HG03066 (cell line): ENCODE data around the gene LRP11.
"Not testable (repeated sequence)": the region's sequence is repeated elsewhere in the genome, so short reads cannot be mapped to it uniquely, and the experiment has no call there.

Source experiments
- ATAC-seq: cut with Tn5 transposase; IDR thresholded peaks from one replicate; pipeline ENCODE4 v1.9.1; 2021; ENCODE audit warnings: low read depth; ENCODE audit not compliant: unreplicated experiment

LRP11 gene

DNA sequence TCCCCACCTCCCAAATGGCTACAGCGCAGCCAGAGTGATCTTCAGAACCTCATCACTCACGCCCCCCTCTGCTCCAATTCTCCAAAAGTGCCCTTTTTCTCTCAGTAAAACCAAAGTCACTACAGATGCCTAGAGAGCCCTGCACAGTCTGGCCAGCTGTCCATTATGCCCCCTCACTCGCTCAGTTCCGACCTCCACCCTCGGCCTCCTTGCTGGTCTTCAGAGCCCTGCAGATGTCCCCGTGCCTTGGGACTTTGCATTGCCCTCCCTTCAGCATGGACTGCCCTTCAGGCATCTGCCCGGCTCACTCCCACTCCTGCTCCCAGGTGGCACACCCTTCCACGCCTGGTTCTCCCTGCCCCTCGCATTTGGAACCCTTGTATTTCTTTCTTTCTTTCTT is 34.8 kb upstream of the LRP11 start:
- ATAC-seq: no peak

DNA sequence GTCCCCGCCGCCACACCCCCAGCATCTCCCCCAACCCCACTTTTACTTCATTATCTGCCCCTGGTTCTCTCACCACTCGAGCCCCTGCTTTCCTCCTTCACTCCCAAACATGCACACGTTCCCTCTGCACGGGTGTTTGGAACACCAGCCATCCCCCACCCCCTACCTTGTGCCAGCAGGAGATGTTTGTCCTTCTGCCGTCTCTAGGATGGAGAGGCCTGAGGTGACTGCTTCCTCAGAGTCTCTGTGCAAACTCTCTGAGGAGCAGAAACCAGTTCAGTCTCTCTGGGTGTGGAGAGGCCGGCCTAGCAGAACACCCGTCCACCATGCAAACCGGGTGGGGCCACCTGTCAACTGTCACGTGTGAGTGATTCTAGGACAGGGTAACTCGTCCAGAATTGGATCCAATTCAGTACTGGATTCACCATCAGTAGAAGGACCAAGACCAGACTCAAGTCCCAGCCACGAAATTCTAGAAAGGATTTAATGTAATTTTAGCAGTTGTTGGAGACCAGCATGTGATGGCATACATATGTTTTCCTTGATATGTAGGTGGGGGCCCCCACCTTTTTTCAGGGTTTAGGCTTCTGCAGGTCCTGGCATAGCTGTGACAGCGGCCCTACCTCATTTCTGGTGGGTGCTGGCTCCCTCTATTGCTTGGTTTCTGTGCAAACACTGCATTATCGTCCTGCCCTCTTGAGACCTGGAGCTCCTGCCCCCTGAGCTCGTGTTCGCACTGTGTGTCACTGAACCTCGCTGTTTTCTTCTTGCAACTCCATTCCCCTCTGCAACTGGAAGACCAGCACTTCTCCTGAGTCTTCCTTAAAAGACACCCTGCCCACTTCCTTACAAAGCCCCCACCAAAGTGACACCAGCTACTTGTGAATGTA is 33.9 kb upstream of the LRP11 start, which contains the start of gene RAET1E:
TSS of gene RAET1E (minus strand) at position 259 of the 890 bp plus-strand sequence. CDS start 7,212 bp downstream, outside the sequence.
- ATAC-seq: no peak

DNA sequence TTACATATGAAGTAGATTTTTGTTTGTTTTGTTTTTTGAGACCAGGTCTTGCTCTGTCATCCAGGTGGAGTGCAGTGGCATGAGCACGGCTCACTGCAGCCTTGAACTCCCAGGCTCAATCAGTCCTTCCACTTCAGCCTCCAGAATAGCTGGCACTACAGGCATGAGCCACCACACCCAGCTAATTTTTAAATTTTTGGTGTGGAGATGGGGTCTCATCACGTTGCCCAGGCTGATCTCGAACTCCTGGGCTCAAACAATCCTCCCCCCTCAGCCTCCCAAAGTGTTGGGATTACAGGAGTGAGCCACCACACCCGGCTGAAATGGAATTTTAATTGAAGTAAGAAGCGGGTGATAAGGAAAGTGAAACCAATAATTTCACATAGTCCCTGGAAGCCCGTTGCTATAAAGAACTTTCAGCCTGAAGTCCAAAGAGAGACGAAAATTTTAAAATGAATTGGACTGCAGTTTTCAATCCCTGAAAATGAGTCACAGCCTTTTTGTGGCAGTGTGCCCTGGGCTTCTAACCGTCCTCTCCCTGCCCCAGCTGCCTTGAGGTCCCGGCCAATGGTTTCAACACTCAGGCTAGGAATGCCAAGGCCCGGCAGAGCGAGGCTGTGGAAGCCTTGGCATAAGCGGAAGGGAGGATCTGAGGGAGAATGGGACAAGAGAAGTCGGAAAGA is 33.0 kb upstream of the LRP11 start:
- ATAC-seq: no peak

DNA sequence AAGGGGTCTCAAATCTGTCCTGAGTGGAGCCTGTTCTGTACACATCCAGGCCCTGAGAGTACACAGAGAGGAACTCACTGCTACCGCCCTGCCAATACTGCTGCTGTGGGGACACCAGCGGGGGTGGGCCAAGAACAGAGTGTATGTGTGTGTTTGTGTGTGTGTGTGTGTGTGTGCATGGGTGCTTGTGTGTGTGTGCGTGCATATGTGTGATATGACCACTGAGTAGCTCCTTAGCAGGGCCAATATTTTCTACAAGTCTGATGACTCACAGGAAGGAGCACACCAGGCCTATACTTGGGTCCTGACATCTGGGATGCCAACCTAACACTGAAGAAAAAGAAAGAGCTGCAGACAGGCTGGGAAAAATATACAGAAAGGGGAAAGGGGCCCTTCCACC is 32.3 kb upstream of the LRP11 start:
- ATAC-seq: no peak

DNA sequence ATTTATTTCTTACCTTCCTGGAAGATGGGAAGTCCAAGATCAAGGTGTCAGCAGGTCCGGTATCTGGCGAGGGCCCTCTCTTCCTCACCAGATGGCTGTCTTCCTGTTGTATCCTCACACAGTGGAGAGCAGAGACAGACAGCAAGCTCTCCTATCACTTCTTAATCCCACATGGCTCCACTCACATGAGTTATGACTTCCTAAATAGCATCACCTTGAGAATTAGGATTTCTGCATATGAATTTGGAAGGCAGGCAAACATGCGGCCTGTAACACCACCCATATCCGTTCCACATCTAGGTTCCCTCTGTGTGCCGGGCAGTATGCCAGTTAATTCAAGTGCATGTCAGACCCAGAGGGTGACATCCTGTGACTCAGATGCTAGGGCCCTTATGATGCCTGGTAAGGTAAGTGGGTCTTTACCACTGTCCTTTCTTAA is 31.7 kb upstream of the LRP11 start:
- ATAC-seq: no peak

DNA sequence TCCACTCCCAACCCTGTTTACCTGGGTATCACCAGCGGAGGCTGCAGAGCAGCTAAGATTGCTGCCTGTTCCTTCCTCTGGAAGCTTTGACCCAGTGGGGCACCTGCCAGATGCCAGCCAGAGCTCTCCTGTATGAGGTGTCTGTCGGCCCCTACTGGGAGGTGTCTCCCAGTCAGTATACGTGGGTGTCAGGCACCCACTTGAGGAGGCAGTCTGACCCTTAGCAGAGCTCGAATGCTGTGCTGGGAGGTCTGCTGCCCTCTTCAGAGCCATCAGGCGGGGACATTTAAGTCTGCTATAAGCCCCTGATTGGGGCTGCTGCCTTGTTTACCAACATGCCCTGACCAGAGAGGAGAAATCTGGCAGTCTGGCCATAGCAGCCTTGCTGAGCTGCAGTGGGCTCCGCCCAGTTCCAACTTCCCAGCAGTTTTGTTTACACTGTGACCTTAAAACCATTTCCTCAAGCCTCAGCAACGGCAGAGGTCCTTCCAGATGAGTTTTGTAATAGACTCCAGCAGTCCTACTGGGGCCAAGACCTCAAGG is 31.0 kb upstream of the LRP11 start:
- no peak for ATAC-seq

DNA sequence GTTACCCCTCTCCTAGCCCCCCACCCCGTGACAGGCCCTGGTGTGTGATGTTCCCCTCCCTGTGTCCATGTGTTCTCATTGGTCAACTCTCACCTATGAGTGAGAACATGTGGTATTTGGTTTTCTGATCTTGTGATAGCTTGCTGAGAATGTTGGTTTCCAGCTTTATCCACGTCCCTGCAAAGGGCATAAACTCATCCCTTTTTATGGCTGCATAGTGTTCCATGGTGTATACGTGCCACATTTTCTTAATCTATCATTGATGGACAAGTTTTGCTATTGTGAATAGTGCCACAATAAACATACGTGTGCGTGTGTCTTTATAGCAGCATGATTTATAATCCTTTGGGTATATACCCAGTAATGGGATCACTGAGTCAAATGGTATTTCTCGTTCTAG is 27.7 kb upstream of the LRP11 start:
- ATAC-seq: not testable (repeated sequence)

DNA sequence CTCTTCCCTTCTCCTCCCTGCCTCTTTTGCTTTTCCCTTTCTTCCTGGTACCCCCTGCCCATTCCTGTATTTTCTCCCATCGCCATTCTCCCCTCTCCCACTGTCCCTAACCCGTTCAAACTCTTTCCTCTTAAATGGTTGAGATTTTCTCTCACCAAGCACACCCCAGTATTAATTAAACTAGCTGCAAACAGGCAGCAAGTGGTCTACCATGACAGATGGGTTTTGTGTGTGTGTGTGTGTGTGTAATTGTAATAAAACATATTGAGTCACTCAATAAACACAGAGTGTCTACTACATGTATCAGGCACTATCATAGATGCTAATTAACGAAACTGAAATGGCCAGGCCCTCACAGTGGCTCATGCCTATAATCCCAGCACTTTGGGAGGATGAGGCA is 27.1 kb upstream of the LRP11 start:
- ATAC-seq: no peak

DNA sequence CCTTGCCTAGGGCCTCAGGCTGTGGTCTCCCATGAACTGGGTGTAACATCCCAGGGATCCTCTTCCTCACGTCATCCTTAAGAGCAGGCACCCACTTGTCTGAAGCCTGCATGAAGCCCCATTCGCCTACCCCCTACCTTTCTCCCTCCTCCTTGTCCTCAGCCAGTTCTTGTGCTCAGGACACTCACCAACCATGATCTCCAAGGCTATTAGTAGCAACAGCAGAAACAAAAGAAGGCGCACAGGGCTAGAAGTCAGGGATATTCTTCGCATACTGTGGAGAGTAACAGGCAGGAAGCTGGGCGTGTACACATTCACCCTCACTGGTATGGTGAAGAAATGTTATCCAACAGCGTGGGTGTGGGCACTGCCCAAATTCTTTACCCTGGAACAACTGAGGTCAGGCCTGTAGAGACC is 26.5 kb upstream of the LRP11 start:
- ATAC-seq: no peak

DNA sequence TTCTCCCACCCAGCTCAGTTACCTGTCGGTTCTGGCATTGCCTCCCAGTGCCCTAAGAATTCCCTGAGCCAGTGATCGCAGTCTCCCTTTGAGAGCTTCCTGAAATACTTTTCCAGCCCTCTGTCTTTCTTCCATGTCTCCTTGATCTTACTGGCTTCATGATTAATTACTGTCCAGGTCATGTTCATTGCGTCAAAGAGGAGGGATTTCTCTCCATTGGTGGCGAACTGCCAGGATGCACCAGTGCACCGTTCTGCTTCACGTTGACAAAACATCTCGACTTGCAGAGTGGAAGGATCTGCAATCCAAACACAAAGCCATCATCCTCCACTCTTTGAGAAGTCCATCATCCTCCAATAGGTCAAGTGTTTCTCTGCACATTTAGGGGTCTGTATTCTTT is 25.2 kb upstream of the LRP11 start:
- no peak for ATAC-seq

DNA sequence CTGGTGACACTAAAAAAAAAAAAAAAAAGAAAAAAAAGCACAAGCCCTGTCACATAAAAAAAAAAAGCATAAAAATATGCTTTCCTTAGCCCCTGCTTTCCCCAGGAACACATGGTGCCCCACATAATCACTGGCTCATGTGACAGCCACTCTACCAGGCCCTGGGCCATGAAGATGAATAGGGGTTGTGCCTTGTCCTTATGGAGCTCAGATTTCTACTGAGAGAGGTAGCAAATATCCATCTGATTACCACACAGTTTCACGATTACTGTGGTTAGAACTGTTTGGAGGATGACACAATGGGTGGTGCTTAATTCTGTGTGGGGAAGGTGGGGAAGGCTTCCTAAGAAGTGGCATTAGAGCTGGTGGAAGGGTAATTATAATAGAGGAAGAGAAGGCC is 24.5 kb upstream of the LRP11 start:
- ATAC-seq: no peak

DNA sequence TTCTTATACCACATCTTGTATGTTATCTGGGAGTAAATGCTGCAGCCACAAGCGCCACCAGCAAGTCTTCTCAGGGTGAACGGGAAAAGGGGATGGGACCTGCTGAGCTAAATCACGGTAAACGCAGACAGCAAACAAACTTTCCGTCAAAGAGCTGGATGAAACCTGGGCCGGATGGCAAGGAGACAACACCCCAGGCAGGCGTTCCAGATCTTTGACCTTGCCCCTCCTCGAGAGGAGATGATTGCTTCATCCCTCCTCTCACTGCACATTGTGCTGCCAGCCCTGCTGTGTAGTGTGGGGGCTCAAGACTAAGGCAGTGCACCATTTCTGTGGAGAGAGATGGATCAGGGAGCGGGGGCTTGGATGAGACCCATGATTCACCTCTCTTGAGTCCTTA is 23.9 kb upstream of the LRP11 start:
- ATAC-seq: no peak

DNA sequence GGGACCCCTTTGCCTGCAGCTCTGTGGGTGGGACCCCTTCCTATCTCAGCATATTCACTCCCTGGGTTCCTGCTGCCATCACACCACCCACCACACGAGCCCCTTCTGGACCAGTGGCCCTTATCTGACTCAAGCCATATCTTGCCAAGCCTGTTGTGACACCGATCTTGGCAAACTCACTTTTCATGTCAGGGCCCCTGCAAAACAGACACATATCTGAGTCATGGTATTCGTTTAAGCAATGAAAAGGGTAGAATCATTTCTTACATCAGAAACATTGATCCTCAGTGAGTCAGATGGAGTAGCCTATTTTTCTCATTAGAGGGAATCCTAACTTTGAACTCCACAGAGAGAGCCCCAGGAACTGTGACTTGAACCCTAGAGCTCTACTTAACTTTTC is 23.2 kb upstream of the LRP11 start:
- ATAC-seq: no peak

DNA sequence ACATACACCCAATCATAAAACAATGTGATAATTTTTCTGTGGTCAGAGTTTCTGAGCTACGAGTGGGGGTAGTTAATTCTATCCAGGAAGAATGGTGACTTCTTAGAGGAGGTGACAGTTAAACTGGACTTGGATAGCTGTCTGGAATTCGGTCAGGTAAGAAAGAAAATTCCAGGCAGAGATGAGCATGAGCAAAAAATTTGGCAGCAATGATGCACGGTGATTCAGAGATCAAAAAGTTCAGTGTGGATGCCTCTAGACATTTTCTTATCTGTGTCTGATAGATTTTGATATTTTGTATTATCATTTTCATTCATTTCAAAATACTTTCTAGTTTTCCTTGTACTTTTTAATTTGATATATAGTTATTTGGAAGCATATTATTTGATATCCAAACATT is 21.7 kb upstream of the LRP11 start:
- no peak for ATAC-seq

DNA sequence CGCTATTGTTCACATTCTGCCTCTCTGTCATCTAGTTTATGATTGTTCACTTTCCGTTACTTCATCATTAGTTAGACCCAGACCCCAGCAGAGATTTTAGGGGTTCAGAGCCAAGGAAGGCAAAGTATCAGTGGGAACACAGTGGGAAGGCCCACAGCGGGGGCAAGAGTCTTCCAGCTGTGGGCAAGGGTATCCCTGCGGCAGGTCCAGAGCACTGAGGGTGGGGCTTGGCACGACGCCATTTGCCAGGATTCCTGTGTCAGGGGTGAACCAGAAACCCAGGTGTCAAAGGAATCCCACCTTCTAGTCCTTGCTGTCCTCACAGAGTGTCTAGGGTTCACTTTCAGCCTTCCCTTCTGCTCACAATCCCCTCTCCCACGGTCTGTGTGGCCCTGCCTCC is 20.5 kb upstream of the LRP11 start:
- no peak for ATAC-seq

DNA sequence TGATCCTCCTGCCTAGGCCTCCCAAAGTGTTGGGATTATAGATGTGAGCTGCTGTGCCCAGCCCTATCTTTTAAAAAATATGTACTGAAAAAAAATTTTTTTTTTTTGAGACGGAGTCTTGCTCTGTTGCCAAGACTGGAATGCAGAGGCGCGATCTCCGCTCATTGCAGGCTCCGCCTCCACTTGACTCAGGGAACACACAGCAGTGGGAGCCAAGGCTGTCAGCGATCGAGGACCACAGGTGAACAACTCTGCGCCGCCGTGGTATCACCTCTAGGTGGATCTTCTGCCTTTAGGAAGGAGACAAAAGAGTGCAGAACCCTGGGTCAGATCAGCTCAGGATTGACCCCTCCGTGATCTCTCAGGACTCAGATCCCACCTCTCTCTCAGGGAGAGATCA is 20.1 kb upstream of the LRP11 start:
- no peak for ATAC-seq

DNA sequence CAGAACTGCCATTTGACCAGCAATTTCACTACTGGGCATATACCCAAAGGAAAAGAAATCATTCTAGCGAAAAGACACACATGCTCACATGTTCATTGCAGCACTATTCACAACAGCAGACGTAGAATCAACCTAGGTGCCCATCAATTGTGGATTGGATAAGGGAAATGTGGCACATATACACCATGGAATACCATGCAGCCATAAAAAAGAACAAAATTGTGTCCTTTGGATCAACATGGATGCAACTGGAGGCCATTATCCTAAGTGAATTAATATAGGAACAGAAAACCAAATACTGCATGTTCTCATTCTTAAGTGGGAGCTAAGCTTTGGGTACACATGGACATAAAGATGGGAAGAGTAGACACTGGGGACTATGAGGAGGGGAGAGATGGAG is 17.7 kb upstream of the LRP11 start:
- ATAC-seq: no peak

DNA sequence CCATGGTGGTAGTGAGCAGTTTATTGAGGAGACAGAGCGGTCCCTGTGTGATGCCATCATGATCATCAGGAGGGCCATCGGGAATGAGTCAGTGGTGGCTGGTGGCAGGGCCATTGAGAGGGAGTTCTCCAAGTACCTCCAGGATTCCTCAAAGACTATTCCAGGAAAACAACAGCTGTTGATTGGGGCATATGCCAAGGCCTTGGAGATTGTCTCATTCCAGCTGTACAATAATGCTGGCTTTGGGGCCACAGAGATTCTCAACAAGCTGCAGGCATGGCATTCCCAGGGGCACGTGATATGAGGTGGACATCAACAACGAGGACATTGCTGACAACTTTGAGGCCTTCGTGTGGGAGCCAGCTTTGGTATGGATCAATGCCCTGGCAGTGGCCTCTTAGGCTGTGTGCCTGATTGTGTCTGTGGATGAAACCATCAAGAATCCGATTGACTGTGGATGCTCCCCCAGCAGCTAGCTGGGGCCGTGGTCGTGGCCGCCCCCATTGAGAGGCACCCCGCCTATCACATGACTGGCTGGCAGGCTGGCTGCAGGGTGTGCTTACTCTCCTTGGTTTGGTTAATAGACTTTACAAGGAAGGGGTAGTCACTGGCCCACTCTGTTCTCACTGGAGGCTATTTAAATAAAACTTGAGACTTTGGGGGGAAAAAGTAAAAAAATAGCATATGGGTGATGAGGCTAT is 17.1 kb upstream of the LRP11 start:
- ATAC-seq: no peak

DNA sequence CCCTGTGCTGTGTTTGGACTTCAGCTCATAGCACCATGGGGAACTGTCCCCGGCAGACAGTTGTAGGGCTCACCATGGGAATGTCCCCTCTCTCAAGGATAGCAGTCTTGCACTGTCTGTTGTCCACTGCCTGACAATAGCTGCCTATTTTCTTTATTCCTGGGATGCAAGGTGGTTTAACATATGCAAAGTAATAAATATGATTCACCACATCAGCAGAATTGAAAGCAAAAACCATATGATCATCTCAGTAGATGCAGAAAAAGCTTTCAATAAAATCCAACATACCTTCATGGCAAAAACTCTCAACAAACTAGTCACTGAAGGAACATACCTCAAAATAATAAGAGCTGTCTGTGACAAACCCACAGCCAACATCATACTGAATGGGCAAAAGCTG is 13.5 kb upstream of the LRP11 start:
- ATAC-seq: no peak

DNA sequence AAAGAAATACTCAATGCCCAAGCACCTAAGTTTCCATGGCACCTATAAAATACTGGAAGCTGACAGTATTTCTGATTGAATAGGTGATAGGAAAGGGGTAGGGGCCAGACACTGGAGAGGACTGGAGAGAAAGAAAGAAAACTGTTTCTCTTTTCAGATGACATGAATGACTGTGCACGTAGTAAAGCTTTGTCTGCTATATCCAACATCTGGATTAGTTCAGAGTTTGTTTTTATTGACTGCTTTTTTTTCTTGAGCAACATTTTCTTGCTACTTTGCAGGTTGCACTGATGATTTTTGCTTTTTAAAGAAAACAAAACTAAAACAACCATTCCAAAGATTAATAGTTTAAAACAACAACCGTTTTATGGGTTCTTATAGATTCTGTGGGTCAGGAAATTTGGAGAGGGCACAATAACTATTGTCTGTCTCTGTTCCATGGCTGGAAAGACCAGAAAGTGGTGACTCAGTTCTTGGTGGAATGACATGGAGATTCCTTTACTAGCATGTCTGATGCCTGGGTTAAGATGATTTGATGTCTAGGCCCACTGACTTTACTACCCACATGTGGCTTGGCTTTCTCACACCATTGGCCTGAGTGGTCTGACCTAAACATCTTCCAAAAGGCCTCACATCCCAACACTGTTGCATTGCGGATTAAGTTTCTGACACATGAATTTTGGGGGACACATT is 12.2 kb upstream of the LRP11 start:
- ATAC-seq: no peak
